NCI-H128 (cell line): ENCODE data around the gene TBC1D16.

ENCODE experiments used
- DNase-seq: peaks from one replicate; lab custom pipeline; 2025; ENCODE audit not compliant: unreplicated experiment; lab: John Stamatoyannopoulos, UW

TBC1D16 gene

DNA sequence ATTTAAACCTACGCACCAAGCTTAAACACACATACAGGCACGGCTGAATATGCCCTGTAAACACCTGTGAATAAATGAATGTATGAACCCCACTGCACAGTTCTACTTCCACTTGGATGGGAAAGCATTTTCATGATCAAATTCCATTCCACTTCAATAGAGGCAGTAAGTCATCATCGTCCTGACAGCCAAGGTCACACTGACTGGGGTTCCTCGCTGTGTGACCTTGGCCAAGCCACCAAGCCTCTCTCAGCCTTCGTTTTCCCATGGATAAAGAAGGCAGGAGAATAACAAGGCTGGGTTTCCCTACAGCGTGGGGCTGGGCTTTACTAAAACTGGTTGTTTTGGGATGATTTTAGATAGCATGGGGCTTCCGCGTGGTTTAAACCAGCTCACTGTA, 82.8 kb downstream of the TBC1D16 start:
- DNase-seq = no peak

DNA sequence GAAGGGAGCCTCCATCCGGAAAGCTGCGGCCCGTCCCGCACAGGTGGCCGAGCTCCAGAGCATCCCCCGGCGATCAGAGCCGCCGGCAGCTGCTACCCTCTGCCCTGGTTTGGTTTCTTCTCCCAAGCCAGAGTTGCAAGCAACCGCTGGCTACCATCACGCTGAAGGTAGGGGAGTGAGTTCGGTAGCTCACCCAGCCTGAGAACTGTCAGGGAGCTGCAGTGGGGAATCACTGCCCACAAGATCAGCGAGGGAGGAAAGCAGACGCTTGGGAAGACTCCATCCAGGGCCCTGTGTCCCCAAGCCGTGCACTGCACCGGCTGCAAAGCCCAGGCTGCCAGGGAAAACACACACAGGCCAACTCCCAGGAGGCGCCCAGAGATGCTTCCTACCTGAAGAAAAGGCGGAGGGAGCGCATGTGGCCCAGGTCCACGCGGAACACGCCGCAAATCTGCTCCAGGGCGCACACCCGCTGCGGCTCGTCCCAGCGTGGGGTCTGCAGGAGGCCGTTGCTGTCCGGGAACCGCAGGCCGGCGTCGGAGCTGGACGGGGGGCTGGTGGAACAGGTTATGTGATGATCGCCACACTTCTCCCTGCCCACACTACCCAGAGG, 83.3 kb downstream of the TBC1D16 start:
- DNase-seq = no peak

DNA sequence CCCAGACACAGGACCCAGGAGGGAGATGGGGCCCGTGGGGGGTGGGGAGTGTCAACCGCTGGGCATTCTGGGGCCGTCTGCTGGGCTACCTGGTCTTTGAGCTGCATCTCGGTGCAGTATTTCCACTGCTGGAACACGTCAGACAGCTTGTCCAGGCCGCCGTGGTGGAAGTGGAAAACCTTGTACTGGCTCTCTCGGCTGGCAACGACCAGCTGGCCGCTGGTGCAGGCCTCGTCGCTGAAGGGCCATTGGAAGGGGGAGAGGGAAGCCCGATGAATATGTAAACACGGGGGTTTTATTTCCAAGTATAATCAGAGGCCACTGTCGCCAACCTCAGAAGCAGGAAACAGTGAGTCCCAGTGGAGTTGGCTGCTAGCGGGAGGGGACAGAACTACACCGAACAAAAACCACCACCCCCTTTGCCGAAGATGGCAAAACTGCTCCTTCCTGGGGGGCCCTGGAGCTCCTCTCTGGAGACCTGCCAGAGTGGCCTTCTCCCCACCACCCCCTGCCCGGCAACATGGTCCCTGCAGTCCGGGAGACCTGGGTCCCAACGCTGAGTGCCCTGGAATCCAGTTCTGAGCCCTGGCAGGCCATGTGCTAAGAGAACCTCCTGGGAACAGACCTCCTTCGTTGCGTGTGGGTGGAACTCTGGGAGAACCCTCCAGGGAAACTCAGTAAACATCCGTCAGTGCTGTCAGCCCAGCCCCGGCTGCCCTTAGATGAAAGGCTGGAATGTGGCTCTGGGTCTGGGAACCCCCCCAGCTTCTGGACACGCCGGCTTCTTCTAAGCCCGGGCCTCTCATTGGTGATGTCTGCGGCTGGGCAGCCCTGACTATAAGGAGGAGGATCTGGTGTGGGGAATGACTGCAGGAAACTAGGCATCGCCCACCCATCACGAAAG, 84.1 kb downstream of the TBC1D16 start:
- no peak for DNase-seq

DNA sequence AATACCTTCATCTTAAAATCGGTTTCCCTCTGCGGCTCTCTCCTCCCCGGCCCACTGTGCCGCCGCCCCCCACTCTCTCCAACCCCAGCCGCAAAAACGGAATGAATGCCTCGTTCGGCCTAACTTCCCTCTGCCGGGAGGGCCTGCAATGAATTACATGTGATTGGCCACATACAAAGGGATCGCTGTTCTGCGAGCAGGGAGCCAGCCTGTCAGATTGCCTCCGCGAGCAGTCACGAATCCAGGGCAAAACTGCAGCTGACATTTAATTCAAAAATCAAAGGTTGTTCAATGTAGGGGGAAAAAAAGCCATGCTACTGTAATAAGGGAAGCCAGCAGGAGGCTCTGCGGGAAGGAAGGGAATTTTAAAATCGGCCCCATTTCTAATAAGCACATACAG, 84.9 kb downstream of the TBC1D16 start:
- DNase-seq = no peak

DNA sequence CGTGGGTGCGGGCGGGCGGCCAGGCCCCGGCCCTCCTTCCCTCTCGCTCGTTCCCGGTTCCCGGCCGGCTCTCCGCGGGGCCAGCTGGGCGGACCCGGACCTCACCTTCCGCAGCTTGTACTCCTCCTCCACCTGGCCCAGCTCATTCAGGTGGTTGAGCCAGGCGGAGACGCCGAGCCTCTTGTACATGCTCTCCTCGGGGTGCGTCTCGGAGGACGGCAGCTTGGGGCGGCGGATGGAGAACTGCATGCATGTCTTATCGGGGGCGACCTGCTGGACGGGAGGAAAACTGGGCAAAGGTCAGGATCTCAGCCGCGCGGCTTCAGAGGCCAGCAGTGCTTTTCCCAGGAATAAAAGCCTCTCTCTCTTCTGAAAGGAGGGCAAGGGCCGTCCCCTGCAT, 85.4 kb downstream of the TBC1D16 start:
- no peak for DNase-seq

DNA sequence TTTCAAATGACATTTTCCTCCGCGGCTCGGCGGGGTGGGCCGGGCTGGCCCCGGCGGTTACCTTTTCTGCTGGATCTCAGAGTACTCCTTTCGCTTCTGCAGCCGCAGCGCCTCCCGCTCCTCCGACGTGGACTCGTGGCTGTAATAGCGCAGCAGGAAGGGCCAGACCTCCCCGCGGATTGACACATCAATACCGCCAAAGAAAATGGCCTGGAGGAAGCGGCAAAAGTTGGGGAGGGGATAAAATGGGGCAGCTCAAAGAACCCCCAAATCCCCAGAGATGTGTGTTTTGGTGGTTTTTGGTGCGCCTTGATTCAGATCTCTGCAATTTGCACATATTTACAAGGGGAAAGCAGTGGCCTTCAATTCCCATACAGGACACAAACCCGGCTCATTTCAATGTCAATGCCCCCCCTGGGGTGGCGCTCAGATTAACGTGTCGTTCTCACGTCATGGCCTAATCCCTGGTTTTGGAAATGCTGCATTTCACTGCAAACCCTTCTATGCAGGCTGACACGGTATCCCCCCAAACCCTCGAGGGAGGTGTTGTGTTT, 85.9 kb downstream of the TBC1D16 start:
- no peak for DNase-seq

DNA sequence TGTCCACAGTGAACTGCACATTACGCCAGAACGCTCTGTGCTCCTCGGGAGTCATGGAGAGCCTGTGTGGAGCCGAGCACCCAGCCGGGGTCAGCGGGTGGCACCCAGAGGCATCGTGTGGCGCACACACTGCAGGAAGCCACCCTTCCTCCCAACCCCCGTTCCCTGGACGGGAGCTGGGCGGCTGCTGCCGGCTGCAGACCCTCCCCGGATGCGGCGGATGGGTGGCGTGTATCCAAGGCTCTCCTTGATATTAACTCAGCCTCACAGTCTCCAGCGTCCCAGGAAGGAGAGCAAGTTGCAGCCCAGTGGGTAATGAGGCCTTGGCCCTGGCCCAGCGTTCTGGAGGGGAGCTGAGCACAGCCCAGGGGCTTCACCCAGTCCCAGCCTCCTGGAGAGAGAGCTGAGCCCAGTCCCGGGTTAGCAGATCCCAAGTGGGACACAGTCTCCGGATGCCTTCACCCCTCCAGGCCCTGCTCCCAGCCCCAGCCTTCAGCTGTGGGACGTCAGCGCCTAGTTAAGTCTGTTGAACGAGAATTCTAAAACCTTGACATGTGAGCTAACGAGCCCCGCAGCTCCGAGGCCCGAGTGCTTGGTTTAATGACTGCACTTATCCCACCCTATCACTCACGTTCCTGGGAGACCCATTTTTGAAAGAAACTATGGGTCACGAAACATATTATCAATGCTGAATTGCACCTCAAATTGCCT, 86.6 kb downstream of the TBC1D16 start:
- no peak for DNase-seq

DNA sequence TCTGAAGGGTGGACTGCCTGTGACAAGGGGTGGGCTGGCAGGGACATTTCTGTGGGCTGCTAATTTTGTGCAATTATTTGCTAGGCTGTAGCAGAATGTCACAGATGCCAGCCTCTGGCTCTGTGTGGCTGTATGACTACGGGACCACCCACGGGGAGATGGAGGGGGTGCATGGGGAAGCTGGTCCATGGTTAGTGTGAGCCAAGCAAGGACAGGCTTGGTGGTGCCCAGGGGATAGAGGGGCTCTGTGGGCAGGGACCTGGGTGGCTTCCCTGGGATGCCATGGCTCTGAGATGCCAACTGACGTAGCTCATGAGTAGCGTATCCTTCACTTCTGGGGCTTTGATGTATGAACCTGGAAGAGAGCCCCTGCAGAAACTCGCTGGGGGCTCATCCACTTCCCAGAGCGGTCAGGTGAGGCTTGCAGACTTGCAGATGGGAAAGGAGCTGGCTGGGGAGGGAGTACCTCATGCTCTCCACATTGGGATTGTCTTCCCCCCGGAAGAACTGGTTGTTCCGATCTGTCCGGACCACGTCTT, 87.2 kb downstream of the TBC1D16 start:
- no peak for DNase-seq

DNA sequence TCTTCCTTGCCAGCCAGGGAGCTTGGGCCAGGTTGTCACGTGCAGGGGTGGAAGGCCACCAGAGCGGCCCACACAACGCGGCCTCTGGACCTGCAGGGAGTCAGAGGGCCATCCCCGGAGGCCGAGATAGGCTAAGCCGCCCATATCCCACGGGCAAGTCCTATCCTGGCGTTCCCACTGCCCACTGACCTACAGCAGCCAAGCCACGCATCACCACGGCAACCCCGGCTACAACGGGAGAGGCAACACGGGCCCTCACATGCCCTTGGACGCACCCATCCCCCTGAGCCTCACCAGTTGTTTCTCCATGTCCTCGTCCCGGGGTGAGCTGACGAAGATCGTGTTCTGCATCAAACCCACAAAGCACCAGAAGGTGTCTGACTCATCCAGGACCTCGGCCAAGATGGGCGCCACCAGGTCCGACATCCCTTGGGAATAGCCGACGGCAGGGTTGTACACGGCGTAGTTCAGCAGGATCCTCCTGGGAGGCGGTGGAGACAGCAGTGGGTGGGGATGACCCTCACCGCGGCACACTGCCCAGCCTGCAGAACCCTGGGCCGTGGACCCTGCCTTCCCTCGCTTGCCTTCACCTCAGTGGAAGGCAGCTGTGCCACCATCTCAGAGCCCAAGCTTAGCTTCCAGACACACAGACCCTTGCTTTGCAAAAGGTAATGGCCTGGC, 88.2 kb downstream of the TBC1D16 start:
- no peak for DNase-seq

DNA sequence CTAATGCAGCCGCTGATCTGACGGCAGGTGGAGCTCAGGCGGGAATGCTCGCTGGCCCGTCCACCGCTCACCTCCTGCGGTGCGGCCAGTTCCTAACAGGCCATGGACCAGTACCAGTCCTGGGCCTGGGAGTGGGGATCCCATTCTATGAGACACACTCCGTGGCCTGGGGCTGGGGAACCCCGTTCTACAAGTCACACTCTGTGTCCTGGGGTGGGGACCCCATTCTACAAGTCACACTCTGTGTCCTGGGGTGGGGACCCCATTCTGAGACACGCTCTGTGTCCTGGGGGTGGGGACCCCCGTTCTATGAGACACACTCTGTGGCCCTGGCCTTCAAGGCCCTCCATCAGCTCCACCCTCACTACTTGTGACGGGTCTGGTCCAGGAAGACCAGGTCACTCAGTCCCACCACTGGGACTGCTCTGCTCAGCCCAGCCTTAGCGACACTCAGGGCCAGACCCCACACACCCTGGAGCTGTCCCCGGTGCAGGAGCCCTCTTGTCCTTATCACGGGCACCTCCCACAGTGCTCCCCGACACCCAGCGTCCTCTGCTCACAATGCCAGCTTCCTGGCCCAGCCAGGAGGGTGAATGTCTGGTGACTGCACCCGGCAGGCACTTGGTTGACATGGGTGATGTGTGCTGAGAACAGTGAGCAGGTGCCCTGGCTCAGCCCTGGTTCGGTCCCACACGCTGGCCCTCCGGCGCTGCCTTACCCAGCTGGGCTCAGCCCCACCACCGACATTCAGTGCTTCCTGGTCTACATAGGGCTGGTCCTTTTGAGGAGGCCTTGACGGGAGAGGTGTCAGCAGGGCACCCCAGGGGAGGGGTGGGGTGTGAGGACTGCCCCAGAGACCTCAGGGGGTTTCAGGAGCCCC, 89.1 kb downstream of the TBC1D16 start:
- DNase-seq = no peak

DNA sequence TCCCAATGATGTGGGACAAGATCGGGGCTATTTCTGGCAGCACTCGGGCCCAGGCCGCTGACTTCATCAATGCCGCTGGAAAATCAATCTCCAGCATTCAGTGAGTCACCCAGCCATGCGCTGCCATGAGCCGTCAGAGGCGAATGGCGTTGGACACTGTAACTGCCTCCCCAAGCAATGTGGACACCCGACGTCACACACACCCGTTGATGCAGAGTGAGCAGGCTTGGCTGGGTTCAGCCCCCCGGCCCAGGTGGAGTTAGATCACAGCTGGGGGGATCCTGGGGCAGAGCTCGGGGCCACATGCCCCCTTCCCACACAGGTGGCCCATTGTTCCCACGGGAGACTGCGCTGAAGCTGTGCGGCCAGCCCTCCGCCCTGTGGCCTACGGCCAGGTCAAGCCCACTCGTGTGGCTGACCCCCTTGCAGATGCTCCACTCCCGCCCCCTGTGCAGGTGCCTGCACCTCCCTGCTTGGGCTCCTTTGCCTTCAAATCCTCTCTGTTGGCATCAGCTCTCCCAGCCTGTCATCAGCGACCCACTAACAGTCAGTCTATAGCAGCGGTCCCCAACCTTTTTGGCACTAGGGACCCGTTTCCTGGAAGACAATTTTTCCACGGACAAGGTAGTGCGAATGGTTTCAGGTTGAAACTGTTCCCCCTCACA, 89.9 kb downstream of the TBC1D16 start:
- DNase-seq = no peak

DNA sequence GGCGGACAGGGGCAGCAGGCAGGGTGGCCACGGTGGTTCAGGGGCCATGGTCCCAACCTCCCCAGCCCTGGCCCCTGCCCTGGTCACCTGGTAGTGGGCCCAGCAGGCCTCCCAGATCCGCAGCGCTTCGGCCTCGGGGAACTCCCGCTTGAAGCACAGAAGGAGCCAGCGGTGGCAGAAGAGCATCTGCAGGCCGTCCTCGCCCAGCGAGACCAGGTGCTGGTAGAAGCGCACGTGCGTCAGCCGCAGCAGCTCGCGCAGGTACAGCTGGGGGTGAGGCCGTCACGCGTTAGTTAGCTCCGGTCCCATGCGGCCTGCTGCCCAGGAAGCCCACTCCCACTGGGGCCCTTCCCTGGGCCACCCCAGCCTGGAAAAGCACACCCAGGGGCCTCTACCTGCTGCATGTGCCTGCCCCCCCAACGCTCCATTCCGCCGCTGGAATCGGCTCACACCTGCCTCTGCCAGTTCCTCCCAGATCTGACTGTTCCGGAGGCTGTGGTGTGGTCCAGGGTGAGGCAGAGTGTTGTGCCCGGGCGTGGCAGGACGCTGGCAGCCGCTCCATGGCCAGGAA, 90.8 kb downstream of the TBC1D16 start:
- no peak for DNase-seq

DNA sequence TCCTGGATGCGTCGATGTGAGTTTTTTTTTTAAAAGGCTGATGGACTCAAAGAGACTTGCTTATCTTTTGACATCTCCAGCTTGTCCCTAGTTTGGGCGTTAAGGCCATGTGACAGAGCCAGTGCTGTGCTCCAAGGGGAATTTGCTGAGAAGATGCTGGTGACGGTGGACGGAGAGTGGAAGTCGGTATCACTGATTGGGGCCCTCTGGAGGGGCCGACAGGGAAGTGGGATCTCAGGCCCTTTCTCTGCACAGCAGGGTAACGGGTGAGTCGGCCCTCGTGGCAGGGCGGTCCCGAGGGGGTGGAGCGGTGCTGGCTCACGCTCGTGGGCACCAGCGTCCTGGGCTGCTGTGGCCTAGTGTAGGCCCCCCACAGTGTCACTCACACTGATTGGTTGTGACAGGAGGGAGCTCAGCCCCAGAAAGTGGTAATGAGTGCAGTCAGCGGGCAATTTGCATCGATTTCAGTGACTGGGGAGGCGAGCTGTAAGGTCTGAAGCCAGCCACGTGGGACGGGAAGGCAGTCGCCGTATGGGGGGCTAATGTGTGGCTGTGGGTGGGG, 91.3 kb downstream of the TBC1D16 start:
- DNase-seq = no peak

DNA sequence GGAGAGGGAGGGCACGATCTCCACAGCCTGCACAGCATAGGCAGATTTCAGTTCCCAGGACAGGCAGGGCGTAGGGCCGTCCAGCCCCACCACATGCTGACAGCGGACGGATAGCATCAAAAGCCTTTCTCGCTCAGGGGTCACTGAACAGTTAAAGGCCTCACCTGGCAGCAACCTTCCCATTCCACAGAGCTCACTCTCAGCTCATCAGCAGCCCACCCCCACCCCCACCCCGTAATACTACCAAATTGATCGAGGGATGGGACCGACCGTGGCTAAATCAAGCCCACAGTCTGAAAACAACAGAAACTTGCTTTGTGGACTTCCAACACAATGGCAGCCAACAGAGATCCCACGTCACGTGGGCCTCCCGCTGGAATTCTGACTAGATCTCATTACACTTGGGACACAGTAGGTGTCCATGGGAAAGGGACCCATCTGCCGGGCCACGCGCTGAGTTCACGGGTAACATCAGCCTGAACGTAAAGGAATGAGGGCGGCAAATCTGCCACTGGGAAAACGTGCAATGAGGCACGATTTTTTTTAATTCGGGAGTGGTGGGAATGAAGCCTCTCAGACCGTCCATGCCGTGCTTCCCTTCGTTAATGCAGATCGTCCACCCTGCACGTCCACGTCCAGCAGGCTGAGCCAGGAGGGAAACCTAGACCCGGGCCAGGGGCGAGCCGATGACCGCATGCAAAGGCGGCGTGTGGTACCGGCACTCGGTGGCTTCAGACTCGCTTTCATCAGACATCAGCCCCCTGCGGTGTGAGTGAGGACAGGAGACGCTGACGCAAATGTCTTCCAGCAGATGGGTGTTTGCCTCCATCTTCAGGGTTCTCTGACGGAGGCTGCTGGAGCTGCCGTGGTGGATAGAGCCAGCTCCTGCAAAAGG, 92.1 kb downstream of the TBC1D16 start:
- DNase-seq = no peak

DNA sequence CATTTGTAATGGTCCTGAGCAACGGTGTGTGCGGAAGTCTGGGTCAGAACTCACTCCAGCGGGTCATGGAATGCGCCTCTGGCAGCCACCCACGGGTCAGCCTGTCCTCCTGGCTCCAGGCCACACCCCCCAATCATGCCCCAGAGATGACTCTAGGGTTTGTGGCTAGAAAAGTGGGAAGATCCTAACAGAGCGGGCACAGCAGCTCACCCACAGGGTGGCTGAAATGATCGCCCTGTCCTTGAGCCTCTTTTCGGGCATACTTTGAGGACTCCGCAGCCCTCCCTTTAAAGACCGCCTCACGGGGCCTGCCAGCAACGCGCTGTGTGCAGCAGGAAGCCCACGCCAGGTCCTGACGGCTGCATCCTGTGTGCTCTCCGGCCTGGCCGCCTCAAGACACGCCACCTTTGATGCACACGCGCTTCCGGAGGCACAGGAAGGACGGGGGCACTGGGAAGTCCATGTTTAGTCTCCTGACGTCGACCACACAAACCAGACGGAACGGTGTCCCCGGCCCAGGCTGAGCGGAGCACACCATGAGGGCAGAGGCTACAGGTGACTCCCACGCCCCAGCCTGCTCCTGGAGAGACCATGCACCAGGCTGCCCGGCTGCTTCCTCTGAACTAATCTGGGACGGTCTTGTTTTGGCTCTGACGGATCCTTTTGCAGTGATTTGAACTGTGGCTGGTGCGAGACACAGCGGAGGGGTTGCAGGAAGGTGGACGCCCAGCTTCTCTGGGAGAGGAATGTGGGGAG, 92.9 kb downstream of the TBC1D16 start:
- DNase-seq = no peak

DNA sequence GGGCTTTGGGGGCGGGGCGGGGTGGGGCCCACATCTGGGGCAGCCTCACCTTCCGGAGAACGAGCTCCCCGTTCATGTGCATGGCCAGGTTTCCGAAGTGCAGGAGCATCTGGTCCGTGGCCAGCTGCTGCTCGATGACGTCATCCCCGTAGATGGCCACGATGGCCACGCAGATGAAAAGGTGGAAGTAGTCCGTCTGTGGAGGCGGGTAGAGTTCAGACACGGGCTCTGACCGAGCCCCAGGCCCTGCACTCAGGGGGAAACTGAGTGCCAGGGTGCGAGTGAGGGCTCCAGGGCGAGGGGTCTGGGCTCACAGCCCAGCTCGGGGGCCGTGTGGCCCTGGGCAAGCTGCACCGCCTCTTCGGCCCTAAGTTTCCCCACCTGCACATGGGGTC, 93.7 kb downstream of the TBC1D16 start:
- DNase-seq = no peak
